ENCODE results near the gene APBB2.

APBB2 gene

GRCh38 chr4:40962551-40963180 is 251.7 kb downstream of the APBB2 start:
- no peak overlapping the region for H3K27ac ChIP-seq
- TF ChIP-seq CTCF (conservative IDR thresholded peaks at IDR 0.05) (no peak), ZFX (IDR thresholded peaks at IDR 0.05) (no peak)

- TF ChIP-seq ZFX (IDR thresholded peaks at IDR 0.05) (no peak), CTCF (conservative IDR thresholded peaks at IDR 0.05) (no peak)
- H3K27ac ChIP-seq = no peak overlapping the region
Observed at GRCh38 chr4:40960941-40961340, 253.4 kb downstream of the APBB2 start.

GRCh38 chr4:40957281-40957680 is 257.1 kb downstream of the APBB2 start:
- TF ChIP-seq CTCF (conservative IDR thresholded peaks at IDR 0.05) (no peak), ZFX (IDR thresholded peaks at IDR 0.05) (no peak)
- H3K27ac ChIP-seq = no peak overlapping the region

- TF ChIP-seq ZFX (IDR thresholded peaks at IDR 0.05) = no peak
- no peak for TF ChIP-seq CTCF (conservative IDR thresholded peaks at IDR 0.05)
- H3K27ac ChIP-seq = no peak overlapping the region
Observed at GRCh38 chr4:40956721-40957255, 257.6 kb downstream of the APBB2 start.

GRCh38 chr4:40954088-40954668 is 260.2 kb downstream of the APBB2 start:
- no peak for TF ChIP-seq ZFX (IDR thresholded peaks at IDR 0.05)
- TF ChIP-seq CTCF (conservative IDR thresholded peaks at IDR 0.05) = no peak
- H3K27ac ChIP-seq = no peak overlapping the region

- no peak overlapping the region for H3K27ac ChIP-seq
- no peak for TF ChIP-seq ZFX (IDR thresholded peaks at IDR 0.05)
- no peak for TF ChIP-seq CTCF (conservative IDR thresholded peaks at IDR 0.05)
Observed at GRCh38 chr4:40953283-40954087, 260.9 kb downstream of the APBB2 start.

GRCh38 chr4:40952672-40953071 is 261.7 kb downstream of the APBB2 start:
- H3K27ac ChIP-seq = no peak overlapping the region
- TF ChIP-seq CTCF (conservative IDR thresholded peaks at IDR 0.05) (no peak), ZFX (IDR thresholded peaks at IDR 0.05) (no peak)
